Measurements from ENCODE around the gene PRG3.
"Not testable (repeated sequence)": the region's sequence is repeated elsewhere in the genome, so short reads cannot be mapped to it uniquely, and the experiment has no call there.

Gene PRG3

GRCh38 chr11:57364851-57365660 is 15.9 kb downstream of the PRG3 start:
- Histone ChIP-seq H3K4me1 (ENCODE audit: insufficient read depth, low read length) (peaks cover 16% of the 10 kb centered on the region), H3K9me3 (ENCODE audit: control insufficient read depth, insufficient read depth, low read length) (no peaks in the 10 kb centered on the region; the same call in 1 of the 2 replicates), H3K36me3 (ENCODE audit: insufficient read depth, low read length) (no peaks in the 10 kb centered on the region), H3K9ac (ENCODE audit: low read depth, low read length) (no peak overlapping the region)

GRCh38 chr11:57363131-57364080 is 17.5 kb downstream of the PRG3 start:
- H3K36me3 ChIP-seq (ENCODE audit: insufficient read depth, low read length): no peaks in the 10 kb centered on the region
- H3K9me3 ChIP-seq (ENCODE audit: control insufficient read depth, insufficient read depth, low read length): no peaks in the 10 kb centered on the region; the same call in 1 of the 2 replicates
- no peak overlapping the region for H3K9ac ChIP-seq (ENCODE audit: low read depth, low read length)
- H3K4me1 ChIP-seq (ENCODE audit: insufficient read depth, low read length): peaks cover 16% of the 10 kb centered on the region

GRCh38 chr11:57361926-57362325 is 19.0 kb downstream of the PRG3 start:
- no peaks in the 10 kb centered on the region; the same call in 1 of the 2 replicates for H3K9me3 ChIP-seq (ENCODE audit: control insufficient read depth, insufficient read depth, low read length)
- H3K9ac ChIP-seq (ENCODE audit: low read depth, low read length): no peak overlapping the region
- peaks cover 19% of the 10 kb centered on the region for H3K4me1 ChIP-seq (ENCODE audit: insufficient read depth, low read length)
- H3K36me3 ChIP-seq (ENCODE audit: insufficient read depth, low read length): no peaks in the 10 kb centered on the region

- H3K36me3 ChIP-seq (ENCODE audit: insufficient read depth, low read length); H3K9ac ChIP-seq (ENCODE audit: low read depth, low read length); H3K9me3 ChIP-seq (ENCODE audit: control insufficient read depth, insufficient read depth, low read length): not testable (repeated sequence)
- peaks cover 19% of the 10 kb centered on the region for H3K4me1 ChIP-seq (ENCODE audit: insufficient read depth, low read length)
These were observed 19.5 kb downstream of the PRG3 start for GRCh38 chr11:57361420-57361819.

GRCh38 chr11:57360991-57361390 is 20.0 kb downstream of the PRG3 start:
- H3K4me1 ChIP-seq (ENCODE audit: insufficient read depth, low read length): peaks cover 14% of the 10 kb centered on the region
- H3K9ac ChIP-seq (ENCODE audit: low read depth, low read length): no peak overlapping the region
- no peaks in the 10 kb centered on the region; the same call in 1 of the 2 replicates for H3K9me3 ChIP-seq (ENCODE audit: control insufficient read depth, insufficient read depth, low read length)
- H3K36me3 ChIP-seq (ENCODE audit: insufficient read depth, low read length): no peaks in the 10 kb centered on the region

GRCh38 chr11:57359896-57360690 is 20.9 kb downstream of the PRG3 start:
- Histone ChIP-seq H3K9me3 (ENCODE audit: control insufficient read depth, insufficient read depth, low read length) (no peaks in the 10 kb centered on the region; the same call in 1 of the 2 replicates), H3K4me1 (ENCODE audit: insufficient read depth, low read length) (peaks cover 5% of the 10 kb centered on the region; the same call in 1 of the 2 replicates), H3K9ac (ENCODE audit: low read depth, low read length) (no peak overlapping the region), H3K36me3 (ENCODE audit: insufficient read depth, low read length) (no peaks in the 10 kb centered on the region)

- H3K9ac ChIP-seq (ENCODE audit: low read depth, low read length): no peak overlapping the region
- H3K4me1 ChIP-seq (ENCODE audit: insufficient read depth, low read length): 0 out of 2 replicates have a peak, but pooled peaks cover 3% of the 10 kb centered on the region
- no peaks in the 10 kb centered on the region for H3K36me3 ChIP-seq (ENCODE audit: insufficient read depth, low read length)
- no peaks in the 10 kb centered on the region; the same call in 1 of the 2 replicates for H3K9me3 ChIP-seq (ENCODE audit: control insufficient read depth, insufficient read depth, low read length)
These were observed 21.6 kb downstream of the PRG3 start for GRCh38 chr11:57359396-57359795.

GRCh38 chr11:57358991-57359390 is 22.0 kb downstream of the PRG3 start:
- no peak overlapping the region; the same call in 1 of the 2 replicates for H3K9ac ChIP-seq (ENCODE audit: low read depth, low read length)
- no peaks in the 10 kb centered on the region for H3K36me3 ChIP-seq (ENCODE audit: insufficient read depth, low read length)
- H3K4me1 ChIP-seq (ENCODE audit: insufficient read depth, low read length): 0 out of 2 replicates have a peak, but pooled peaks cover 3% of the 10 kb centered on the region
- H3K9me3 ChIP-seq (ENCODE audit: control insufficient read depth, insufficient read depth, low read length): no peaks in the 10 kb centered on the region; the same call in 1 of the 2 replicates

GRCh38 chr11:57358543-57358961 is 22.4 kb downstream of the PRG3 start:
- Histone ChIP-seq H3K9ac (ENCODE audit: low read depth, low read length) (no peak overlapping the region), H3K4me1 (ENCODE audit: insufficient read depth, low read length) (0 out of 2 replicates have a peak, but pooled peaks cover 3% of the 10 kb centered on the region), H3K36me3 (ENCODE audit: insufficient read depth, low read length) (no peaks in the 10 kb centered on the region), H3K9me3 (ENCODE audit: control insufficient read depth, insufficient read depth, low read length) (no peaks in the 10 kb centered on the region; the same call in 1 of the 2 replicates)

- H3K36me3 ChIP-seq (ENCODE audit: insufficient read depth, low read length): no peaks in the 10 kb centered on the region
- H3K9ac ChIP-seq (ENCODE audit: low read depth, low read length): no peak overlapping the region
- peaks cover 9% of the 10 kb centered on the region; the same call in 1 of the 2 replicates for H3K4me1 ChIP-seq (ENCODE audit: insufficient read depth, low read length)
- no peaks in the 10 kb centered on the region for H3K9me3 ChIP-seq (ENCODE audit: control insufficient read depth, insufficient read depth, low read length)
These were observed 23.1 kb downstream of the PRG3 start for GRCh38 chr11:57357856-57358255.

GRCh38 chr11:57357310-57357709 is 23.6 kb downstream of the PRG3 start:
- no peak overlapping the region for H3K9ac ChIP-seq (ENCODE audit: low read depth, low read length)
- H3K4me1 ChIP-seq (ENCODE audit: insufficient read depth, low read length): peaks cover 9% of the 10 kb centered on the region; the same call in 1 of the 2 replicates
- H3K9me3 ChIP-seq (ENCODE audit: control insufficient read depth, insufficient read depth, low read length): no peaks in the 10 kb centered on the region
- no peaks in the 10 kb centered on the region for H3K36me3 ChIP-seq (ENCODE audit: insufficient read depth, low read length)

GRCh38 chr11:57356268-57356667 is 24.7 kb downstream of the PRG3 start:
- no peaks in the 10 kb centered on the region for H3K36me3 ChIP-seq (ENCODE audit: insufficient read depth, low read length)
- no peak overlapping the region for H3K9ac ChIP-seq (ENCODE audit: low read depth, low read length)
- peaks cover 9% of the 10 kb centered on the region; the same call in 1 of the 2 replicates for H3K4me1 ChIP-seq (ENCODE audit: insufficient read depth, low read length)
- H3K9me3 ChIP-seq (ENCODE audit: control insufficient read depth, insufficient read depth, low read length): no peaks in the 10 kb centered on the region

- H3K4me1 ChIP-seq (ENCODE audit: insufficient read depth, low read length): peaks cover 9% of the 10 kb centered on the region; the same call in 1 of the 2 replicates
- no peaks in the 10 kb centered on the region for H3K36me3 ChIP-seq (ENCODE audit: insufficient read depth, low read length)
- no peak overlapping the region for H3K9ac ChIP-seq (ENCODE audit: low read depth, low read length)
- no peaks in the 10 kb centered on the region for H3K9me3 ChIP-seq (ENCODE audit: control insufficient read depth, insufficient read depth, low read length)
These were observed 26.3 kb downstream of the PRG3 start for GRCh38 chr11:57354699-57355098.
